ENCODE data around the gene APOC3.

Gene APOC3

GRCh38 chr11:116861539-116861938, 31.8 kb downstream of the APOC3 start:
- no peak for DNase-seq (ENCODE audit: extremely low read depth, low read depth)
- TF ChIP-seq, protein P1, sequence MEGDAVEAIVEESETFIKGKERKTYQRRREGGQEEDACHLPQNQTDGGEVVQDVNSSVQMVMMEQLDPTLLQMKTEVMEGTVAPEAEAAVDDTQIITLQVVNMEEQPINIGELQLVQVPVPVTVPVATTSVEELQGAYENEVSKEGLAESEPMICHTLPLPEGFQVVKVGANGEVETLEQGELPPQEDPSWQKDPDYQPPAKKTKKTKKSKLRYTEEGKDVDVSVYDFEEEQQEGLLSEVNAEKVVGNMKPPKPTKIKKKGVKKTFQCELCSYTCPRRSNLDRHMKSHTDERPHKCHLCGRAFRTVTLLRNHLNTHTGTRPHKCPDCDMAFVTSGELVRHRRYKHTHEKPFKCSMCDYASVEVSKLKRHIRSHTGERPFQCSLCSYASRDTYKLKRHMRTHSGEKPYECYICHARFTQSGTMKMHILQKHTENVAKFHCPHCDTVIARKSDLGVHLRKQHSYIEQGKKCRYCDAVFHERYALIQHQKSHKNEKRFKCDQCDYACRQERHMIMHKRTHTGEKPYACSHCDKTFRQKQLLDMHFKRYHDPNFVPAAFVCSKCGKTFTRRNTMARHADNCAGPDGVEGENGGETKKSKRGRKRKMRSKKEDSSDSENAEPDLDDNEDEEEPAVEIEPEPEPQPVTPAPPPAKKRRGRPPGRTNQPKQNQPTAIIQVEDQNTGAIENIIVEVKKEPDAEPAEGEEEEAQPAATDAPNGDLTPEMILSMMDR (IDR thresholded peaks at IDR 0.05; ENCODE audit: low read depth, low read length, missing control alignments), result no peak
- H3K4me3 ChIP-seq (replicated peaks; ENCODE audit: low read depth, low read length), result no peak overlapping the region

- DNase-seq (ENCODE audit: extremely low read depth, low read depth), result no peak
- no peak overlapping the region for H3K4me3 ChIP-seq (replicated peaks; ENCODE audit: low read depth, low read length)
- TF ChIP-seq, protein P1 (IDR thresholded peaks at IDR 0.05; ENCODE audit: low read depth, low read length, missing control alignments), result no peak
These were observed 32.5 kb downstream of the APOC3 start for GRCh38 chr11:116862185-116862584.

- H3K4me3 ChIP-seq (replicated peaks; ENCODE audit: low read depth, low read length), result no peak overlapping the region
- TF ChIP-seq, protein P1 (IDR thresholded peaks at IDR 0.05; ENCODE audit: low read depth, low read length, missing control alignments), result no peak
- DNase-seq (ENCODE audit: extremely low read depth, low read depth), result no peak
These were observed 33.2 kb downstream of the APOC3 start for GRCh38 chr11:116862951-116863350.

DNA sequence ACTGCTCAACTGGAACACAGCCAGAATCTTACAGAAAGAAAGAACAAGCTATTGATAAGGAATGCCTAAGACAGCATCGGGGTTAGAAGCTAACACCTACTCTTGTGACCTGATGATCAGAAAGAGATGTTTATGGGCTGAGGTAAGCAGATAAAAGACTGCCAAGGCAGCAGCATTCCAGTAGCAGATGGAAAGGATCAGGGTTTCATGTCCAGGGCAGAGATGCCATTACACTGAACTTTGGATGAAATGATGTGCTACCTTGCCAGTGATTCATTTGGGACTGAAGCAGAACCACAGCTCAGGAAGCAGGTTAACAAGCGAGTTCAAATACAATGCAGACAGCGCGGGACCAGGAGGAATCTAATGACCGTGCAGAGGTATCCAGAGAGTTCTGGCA, 34.8 kb downstream of the APOC3 start:
- DNase-seq (ENCODE audit: extremely low read depth, low read depth), result no peak
- TF ChIP-seq, protein P1 (IDR thresholded peaks at IDR 0.05; ENCODE audit: low read depth, low read length, missing control alignments), result no peak

GRCh38 chr11:116865696-116866095, 36.0 kb downstream of the APOC3 start:
- no peak overlapping the region for H3K4me3 ChIP-seq (replicated peaks; ENCODE audit: low read depth, low read length)
- DNase-seq (ENCODE audit: extremely low read depth, low read depth), result no peak
- TF ChIP-seq, protein P1 (IDR thresholded peaks at IDR 0.05; ENCODE audit: low read depth, low read length, missing control alignments), result no peak

More for the DNA sequence above, 34.8 kb downstream of the APOC3 start:
- H3K4me3 ChIP-seq (replicated peaks; ENCODE audit: low read depth, low read length), result no peak overlapping the region

DNA sequence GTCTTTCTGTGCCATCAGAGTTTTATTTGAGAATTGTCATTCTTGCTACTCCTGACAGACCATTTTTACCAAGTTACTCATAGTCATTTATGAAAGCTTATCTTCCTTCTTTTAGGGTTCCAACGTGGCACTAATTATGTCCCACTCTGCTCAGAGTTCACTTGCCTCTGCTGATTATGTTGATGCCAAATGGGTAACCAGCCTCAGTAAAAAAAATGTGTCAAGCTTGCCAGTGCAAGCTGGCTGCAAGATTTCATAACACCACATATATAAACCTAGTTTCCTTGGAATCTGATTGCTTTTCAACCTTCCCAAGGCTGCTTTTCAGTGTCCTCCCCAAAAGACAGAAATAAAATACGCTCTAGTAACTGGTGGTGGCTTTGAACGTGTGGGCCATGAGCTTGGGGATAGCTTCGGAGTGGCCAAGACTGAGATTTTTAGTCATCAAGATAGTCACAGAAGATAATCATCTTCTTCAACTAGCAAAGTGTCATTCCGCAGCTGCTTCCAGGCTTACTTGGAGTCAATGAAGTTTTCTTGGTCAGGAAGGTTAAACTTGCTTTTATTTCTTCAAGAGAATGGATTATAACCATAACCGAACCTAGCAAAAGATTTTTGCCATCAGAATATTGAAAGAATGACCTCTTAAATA, 37.2 kb downstream of the APOC3 start:
- no peak for DNase-seq (ENCODE audit: extremely low read depth, low read depth)
- TF ChIP-seq, protein P1 (IDR thresholded peaks at IDR 0.05; ENCODE audit: low read depth, low read length, missing control alignments), result no peak
- no peak overlapping the region for H3K4me3 ChIP-seq (replicated peaks; ENCODE audit: low read depth, low read length)

DNA sequence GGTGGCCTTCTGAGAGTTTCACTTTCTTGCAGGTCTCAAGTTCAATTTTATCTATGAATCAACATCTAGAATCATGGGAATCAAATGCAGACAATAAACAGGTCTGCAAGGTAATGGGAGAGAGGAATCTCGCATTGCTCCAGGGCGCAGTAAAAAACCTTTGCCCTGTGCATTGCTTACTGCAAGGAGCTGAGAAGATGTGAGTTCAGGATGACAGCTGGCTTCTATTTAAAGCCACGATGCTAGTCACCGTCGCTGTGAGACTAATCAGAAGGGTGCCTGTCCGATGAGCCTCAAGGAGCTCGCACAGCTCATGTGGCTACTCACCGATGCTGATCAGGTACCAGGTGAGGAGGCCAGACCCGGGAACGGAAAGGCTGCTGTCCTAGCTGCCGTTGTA, 37.9 kb downstream of the APOC3 start:
- DNase-seq (ENCODE audit: extremely low read depth, low read depth), result no peak
- TF ChIP-seq, protein P1 (IDR thresholded peaks at IDR 0.05; ENCODE audit: low read depth, low read length, missing control alignments), result no peak
- H3K4me3 ChIP-seq (replicated peaks; ENCODE audit: low read depth, low read length), result no peak overlapping the region
